Astrocyte (in vitro differentiated cells and primary cell): Measurements from ENCODE around the gene ERAL1.

Experiments
- EZH2 ChIP-seq: IDR thresholded peaks from 2 replicates; pipeline ENCODE4 v1.6.1; 2012; ENCODE audit warnings: mild to moderate bottlenecking, low read length, inconsistent platforms; ENCODE audit not compliant: insufficient read depth
- TF ChIP-seq, protein P1 (sequence below): IDR thresholded peaks from 2 replicates; pipeline ENCODE4 v1.5.1; 2011; ENCODE audit warnings: low read depth, mild to moderate bottlenecking, inconsistent platforms, low read length, moderate library complexity; ENCODE audit not compliant: insufficient read depth

DNA sequence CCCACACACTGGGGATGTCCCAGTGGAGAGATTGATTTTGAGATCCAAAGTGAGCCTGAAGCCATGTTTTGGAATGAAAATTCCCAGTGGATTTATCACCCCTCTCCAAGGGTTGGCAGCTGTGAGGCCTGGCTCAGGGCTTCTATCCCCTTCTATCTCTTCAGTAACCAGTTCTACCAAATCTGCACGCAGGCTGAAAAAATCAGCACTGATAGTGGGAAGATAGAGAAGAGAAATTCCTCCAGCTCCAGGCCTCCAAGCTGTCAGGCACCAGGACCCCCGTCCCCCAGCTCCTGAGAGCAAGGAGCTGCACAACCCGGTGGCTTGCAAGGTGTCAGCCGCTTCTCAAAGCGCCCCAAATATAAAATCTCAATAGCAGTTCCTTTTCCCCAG is 41.7 kb downstream of the ERAL1 start:
- TF ChIP-seq, protein P1, sequence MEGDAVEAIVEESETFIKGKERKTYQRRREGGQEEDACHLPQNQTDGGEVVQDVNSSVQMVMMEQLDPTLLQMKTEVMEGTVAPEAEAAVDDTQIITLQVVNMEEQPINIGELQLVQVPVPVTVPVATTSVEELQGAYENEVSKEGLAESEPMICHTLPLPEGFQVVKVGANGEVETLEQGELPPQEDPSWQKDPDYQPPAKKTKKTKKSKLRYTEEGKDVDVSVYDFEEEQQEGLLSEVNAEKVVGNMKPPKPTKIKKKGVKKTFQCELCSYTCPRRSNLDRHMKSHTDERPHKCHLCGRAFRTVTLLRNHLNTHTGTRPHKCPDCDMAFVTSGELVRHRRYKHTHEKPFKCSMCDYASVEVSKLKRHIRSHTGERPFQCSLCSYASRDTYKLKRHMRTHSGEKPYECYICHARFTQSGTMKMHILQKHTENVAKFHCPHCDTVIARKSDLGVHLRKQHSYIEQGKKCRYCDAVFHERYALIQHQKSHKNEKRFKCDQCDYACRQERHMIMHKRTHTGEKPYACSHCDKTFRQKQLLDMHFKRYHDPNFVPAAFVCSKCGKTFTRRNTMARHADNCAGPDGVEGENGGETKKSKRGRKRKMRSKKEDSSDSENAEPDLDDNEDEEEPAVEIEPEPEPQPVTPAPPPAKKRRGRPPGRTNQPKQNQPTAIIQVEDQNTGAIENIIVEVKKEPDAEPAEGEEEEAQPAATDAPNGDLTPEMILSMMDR = no peak
- TF ChIP-seq EZH2 = no peak
